CD8-positive, alpha-beta memory T cell (primary cell): ENCODE results near the gene KLHL35. TPM values are rescaled to one million over a fixed set of nuclear protein-coding genes. Genes with fewer than 3 reads are reported as not detected.
"Not testable (repeated sequence)": the region's sequence is repeated elsewhere in the genome, so short reads cannot be mapped to it uniquely, and the experiment has no call there.

Experiments
- CTCF ChIA-PET: fragments of 350-600 bp; sonication (Branson Sonifier 250); formaldehyde crosslinking; loops from one replicate; lab custom pipeline; 2021; ENCODE audit warnings: antibody characterized with exemption; lab: Charles Lee
- POLR2A ChIA-PET: fragments of 350-600 bp; sonication (Branson Sonifier 250); formaldehyde crosslinking; loops from one replicate; lab custom pipeline; 2021; ENCODE audit warnings: antibody characterized with exemption; lab: Charles Lee
- DNase-seq, 5 donors: peaks; one replicate each; pipeline versions ENCODE4 v3.0.0 to v3.0.0-alpha.2; 2020 to 2022; ENCODE audit warnings: mixed read lengths in 1 of 5
- H3K27ac ChIP-seq: one replicate; pipeline ENCODE4 v1.7.0; 2013; ENCODE audit warnings: low read depth, mild to moderate bottlenecking, low read length, moderate library complexity
- H3K27me3 ChIP-seq: 2 replicates; pipeline ENCODE4 v1.7.0; 2013; ENCODE audit warnings: low read length, mild to moderate bottlenecking; ENCODE audit not compliant: insufficient read depth, poor library complexity, severe bottlenecking
- H3K36me3 ChIP-seq: 2 replicates; pipeline ENCODE4 v1.7.0; 2013; ENCODE audit warnings: mild to moderate bottlenecking, low read length, moderate library complexity; ENCODE audit not compliant: insufficient read depth
- H3K4me1 ChIP-seq: 2 replicates; pipeline ENCODE4 v1.7.0; 2013; ENCODE audit warnings: mild to moderate bottlenecking, low read length, moderate library complexity; ENCODE audit not compliant: insufficient read depth
- H3K4me3 ChIP-seq: 2 replicates; pipeline ENCODE4 v1.7.0; 2013; ENCODE audit warnings: mild to moderate bottlenecking, low read length
- H3K9me3 ChIP-seq: 2 replicates; pipeline ENCODE4 v1.7.0; 2013; ENCODE audit warnings: mild to moderate bottlenecking, low read length
- H3K27ac Mint-ChIP-seq, 8 donors: one replicate each; pipeline ENCODE4 v1.8.0; 2020 to 2021; ENCODE audit warnings: mixed read lengths in 8 of 8, mild to moderate bottlenecking in 6 of 8, inconsistent platforms in 3 of 8, moderate library complexity in 3 of 8
- H3K27me3 Mint-ChIP-seq, 2 donors: one replicate each; pipeline ENCODE4 v1.8.0; 2020 to 2021; ENCODE audit warnings: mixed read lengths in 2 of 2, mild to moderate bottlenecking in 1 of 2, moderate library complexity in 1 of 2
- H3K36me3 Mint-ChIP-seq, 3 donors: one replicate each; pipeline ENCODE4 v1.8.0; 2020 to 2021; ENCODE audit warnings: mixed read lengths in 3 of 3, inconsistent platforms in 1 of 3, mild to moderate bottlenecking in 1 of 3
- H3K4me1 Mint-ChIP-seq, 3 donors: one replicate each; pipeline ENCODE4 v1.8.0; 2020 to 2021; ENCODE audit warnings: mixed read lengths in 3 of 3, inconsistent platforms in 1 of 3, mild to moderate bottlenecking in 1 of 3
- H3K4me3 Mint-ChIP-seq, 7 donors: one replicate each; pipeline ENCODE4 v1.8.0; 2020 to 2021; ENCODE audit warnings: mixed read lengths in 7 of 7, mild to moderate bottlenecking in 6 of 7, moderate library complexity in 4 of 7, inconsistent platforms in 2 of 7
- H3K9me3 Mint-ChIP-seq, 5 donors: one replicate each; pipeline ENCODE4 v1.8.0; 2020 to 2022; ENCODE audit warnings: mixed read lengths in 5 of 5, mild to moderate bottlenecking in 3 of 5, moderate library complexity in 2 of 5, inconsistent platforms in 1 of 5
- polyA plus RNA-seq: library from polyadenylated mRNA; unstranded; fragments of 300-500 nt; fragmentation: Illumina TruSeq; gene quantifications from one replicate; pipeline ENCODE4 v1.2.3, GENCODE V29; 2021
- total RNA-seq, 2 experiments: library from RNA; stranded (reverse); gene quantifications; one replicate each; pipeline ENCODE4 v1.2.3, GENCODE V29; 2021

The KLHL35 gene
- total and polyA plus RNA-seq, 3 experiments from 2014 or later, result 0.37 to 0.83 (median 0.44) TPM

- Histone ChIP-seq H3K27ac (no peak overlapping the region), H3K4me3 (no peak overlapping the region), H3K4me1 (peaks cover 19% of the 10 kb centered on the region), H3K27me3 (no peaks in the 10 kb centered on the region), H3K36me3 (no peaks in the 10 kb centered on the region), H3K9me3 (no peaks in the 10 kb centered on the region)
- CTCF ChIA-PET, result interaction anchor here (0.9 to 12.1 kb wide), 3 partner anchors 28 to 236 kb away, joined by 3 to 325 read pairs (median 6); partner anchors contain the start of gene ARRB1
- H3K4me1 Mint-ChIP-seq, result peaks cover 15 to 17% (median 16%) of the 10 kb centered on the region in 3 donors
- no peaks in the 10 kb centered on the region for H3K36me3 Mint-ChIP-seq
- no peaks in the 10 kb centered on the region for H3K9me3 Mint-ChIP-seq
- POLR2A ChIA-PET, result interaction anchor here (0.6 kb wide), 1 partner anchor 112 kb away, joined by 4 read pairs; no protein-coding TSS in a partner anchor
- H3K27me3 Mint-ChIP-seq, result peaks cover 2 to 4% of the 10 kb centered on the region in 2 donors
- no peak for DNase-seq
- peak overlapping the region in 1 of 8 donors; percentile 24 for H3K27ac Mint-ChIP-seq
- no peak overlapping the region for H3K4me3 Mint-ChIP-seq
Measured at GRCh38 chr11:75380245-75380644, 52.8 kb downstream of the KLHL35 start.

- POLR2A ChIA-PET, H3K4me3 ChIP-seq, H3K4me3 Mint-ChIP-seq, H3K27me3 ChIP-seq, H3K36me3 Mint-ChIP-seq, H3K9me3 ChIP-seq, H3K4me1 Mint-ChIP-seq, H3K36me3 ChIP-seq, H3K27ac Mint-ChIP-seq, H3K27ac ChIP-seq, H3K27me3 Mint-ChIP-seq, H3K9me3 Mint-ChIP-seq, H3K4me1 ChIP-seq, DNase-seq: not testable (repeated sequence)
- CTCF ChIA-PET, result interaction anchor here (1.3 to 12.1 kb wide), 2 partner anchors 10 to 103 kb away, joined by 3 to 325 read pairs; no protein-coding TSS in a partner anchor
Measured at GRCh38 chr11:75378776-75379175, 54.2 kb downstream of the KLHL35 start.

- Histone ChIP-seq H3K9me3 (no peaks in the 10 kb centered on the region), H3K36me3 (no peaks in the 10 kb centered on the region), H3K27me3 (no peaks in the 10 kb centered on the region), H3K27ac (no peak overlapping the region), H3K4me1 (no peaks in the 10 kb centered on the region), H3K4me3 (no peak overlapping the region)
- Mint-ChIP-seq H3K27me3 (peaks cover 2 to 4% of the 10 kb centered on the region in 2 donors), H3K27ac (no peak overlapping the region), H3K36me3 (no peaks in the 10 kb centered on the region), H3K4me3 (peak overlapping the region in 1 of 7 donors; percentile 40), H3K9me3 (no peaks in the 10 kb centered on the region), H3K4me1 (peaks cover 0 to 3% (median 0%) of the 10 kb centered on the region in 3 donors)
- ChIA-PET POLR2A (no interaction called here), CTCF (no interaction called here)
- DNase-seq, result no peak
Measured at GRCh38 chr11:75376175-75376574, 56.8 kb downstream of the KLHL35 start.

GRCh38 chr11:75375626-75376025, 57.4 kb downstream of the KLHL35 start:
- peaks cover 2 to 4% of the 10 kb centered on the region in 2 donors for H3K27me3 Mint-ChIP-seq
- Histone ChIP-seq H3K27ac (no peak overlapping the region), H3K27me3 (no peaks in the 10 kb centered on the region), H3K9me3 (no peaks in the 10 kb centered on the region), H3K4me3 (no peak overlapping the region), H3K4me1 (no peaks in the 10 kb centered on the region), H3K36me3 (no peaks in the 10 kb centered on the region)
- H3K36me3 Mint-ChIP-seq, result no peaks in the 10 kb centered on the region
- DNase-seq, result no peak
- peak overlapping the region in 1 of 8 donors; percentile 21 for H3K27ac Mint-ChIP-seq
- no peaks in the 10 kb centered on the region for H3K9me3 Mint-ChIP-seq
- peaks cover 0 to 3% (median 0%) of the 10 kb centered on the region in 3 donors for H3K4me1 Mint-ChIP-seq
- CTCF ChIA-PET, result no interaction called here
- POLR2A ChIA-PET, result no interaction called here
- no peak overlapping the region for H3K4me3 Mint-ChIP-seq

GRCh38 chr11:75374646-75375045, 58.4 kb downstream of the KLHL35 start:
- ChIA-PET POLR2A (no interaction called here), CTCF (interaction anchor here (1.1 to 1.3 kb wide), 2 partner anchors 10 to 35 kb away, joined by 4 to 5 read pairs; no protein-coding TSS in a partner anchor)
- Histone ChIP-seq H3K27me3 (no peaks in the 10 kb centered on the region), H3K4me1 (no peaks in the 10 kb centered on the region), H3K9me3 (no peaks in the 10 kb centered on the region), H3K4me3 (no peak overlapping the region), H3K36me3 (no peaks in the 10 kb centered on the region), H3K27ac (no peak overlapping the region)
- Mint-ChIP-seq H3K4me3 (no peak overlapping the region), H3K36me3 (peaks cover 0 to 4% (median 0%) of the 10 kb centered on the region in 3 donors), H3K27ac (no peak overlapping the region), H3K27me3 (peaks cover 2 to 4% of the 10 kb centered on the region in 2 donors), H3K9me3 (peaks cover 0 to 3% (median 1%) of the 10 kb centered on the region in 5 donors), H3K4me1 (peaks cover 5 to 7% (median 5%) of the 10 kb centered on the region in 3 donors)
- DNase-seq, result no peak

GRCh38 chr11:75373201-75373600, 59.8 kb downstream of the KLHL35 start:
- Mint-ChIP-seq H3K27ac (no peak overlapping the region), H3K4me3 (no peak overlapping the region), H3K36me3 (peaks cover 0 to 4% (median 0%) of the 10 kb centered on the region in 3 donors), H3K4me1 (peaks cover 8 to 11% (median 10%) of the 10 kb centered on the region in 3 donors), H3K27me3 (peaks cover 2 to 4% of the 10 kb centered on the region in 2 donors), H3K9me3 (peaks cover 0 to 4% (median 1%) of the 10 kb centered on the region in 5 donors)
- no peak overlapping the region for H3K4me3 ChIP-seq
- DNase-seq, result no peak
- no peaks in the 10 kb centered on the region for H3K4me1 ChIP-seq
- POLR2A ChIA-PET, result no interaction called here
- CTCF ChIA-PET, result interaction anchor here (2.4 kb wide), 1 partner anchor 15 kb away, joined by 7 read pairs; no protein-coding TSS in a partner anchor
- no peaks in the 10 kb centered on the region for H3K9me3 ChIP-seq
- H3K36me3 ChIP-seq, result no peaks in the 10 kb centered on the region
- no peak overlapping the region for H3K27ac ChIP-seq
- H3K27me3 ChIP-seq, result no peaks in the 10 kb centered on the region

Other genes starting within 250 kb of the KLHL35 start
- gene TPBGL, start 192.4 kb downstream of the KLHL35 start, total RNA-seq, result under 1 TPM in 1 of 2 experiments, not detected in 1; 0.09 TPM
- 0.23 TPM for gene TPBGL, start 192.4 kb downstream of the KLHL35 start, polyA plus RNA-seq
- gene ARRB1, start 81.5 kb downstream of the KLHL35 start, total RNA-seq, result 10 to 100 TPM in 1 of 2 experiments, 1 to 10 TPM in 1; 9.9 to 10.6 TPM
- 5.5 TPM for gene ARRB1, start 81.5 kb downstream of the KLHL35 start, polyA plus RNA-seq
- gene RPS3, start 33.7 kb downstream of the KLHL35 start, total RNA-seq, result 1,000 to 10,000 TPM; 3,916 to 3,935 TPM
- 4,910 TPM for gene RPS3, start 33.7 kb downstream of the KLHL35 start, polyA plus RNA-seq
- gene GDPD5, start 92.7 kb upstream of the KLHL35 start, total RNA-seq, result 1 to 10 TPM; 8.9 to 9.1 TPM
- gene GDPD5, start 92.7 kb upstream of the KLHL35 start, polyA plus RNA-seq, result 10.4 TPM
- 10 to 100 TPM; 20.7 to 21.1 TPM for gene SERPINH1, start 129.1 kb upstream of the KLHL35 start, total RNA-seq
- gene SERPINH1, start 129.1 kb upstream of the KLHL35 start, polyA plus RNA-seq, result 8.4 TPM
- under 1 TPM; 0.07 to 0.16 TPM for gene MAP6, start 235.8 kb upstream of the KLHL35 start, total RNA-seq
- gene MAP6, start 235.8 kb upstream of the KLHL35 start, polyA plus RNA-seq, result not detected